Endometrial microvascular endothelial cells (primary cell): ENCODE data around the gene CRISP1. TPM values are rescaled to one million over a fixed set of nuclear protein-coding genes. Genes with fewer than 3 reads are reported as not detected.
"Not testable (repeated sequence)": the region's sequence is repeated elsewhere in the genome, so short reads cannot be mapped to it uniquely, and the experiment has no call there.

Source experiments
- in situ Hi-C: cut with HindIII; loops from 2 replicates; pipeline ENCODE4 v1.10.0; 2017; ENCODE audit warnings: low sequenced_read_pairs, low pct_unique_long_range_greater_than_20kb; ENCODE audit errors: inconsistent ontology term
- total RNA-seq: library from RNA; depleted of rRNA; stranded (reverse); fragments of >200 nt; gene quantifications from one replicate; pipeline ENCODE4 v1.2.3, GENCODE V29; 2015; ENCODE audit errors: inconsistent ontology term

Gene CRISP1, protein sequence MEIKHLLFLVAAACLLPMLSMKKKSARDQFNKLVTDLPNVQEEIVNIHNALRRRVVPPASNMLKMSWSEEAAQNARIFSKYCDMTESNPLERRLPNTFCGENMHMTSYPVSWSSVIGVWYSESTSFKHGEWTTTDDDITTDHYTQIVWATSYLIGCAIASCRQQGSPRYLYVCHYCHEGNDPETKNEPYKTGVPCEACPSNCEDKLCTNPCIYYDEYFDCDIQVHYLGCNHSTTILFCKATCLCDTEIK
- total RNA-seq: not detected

DNA sequence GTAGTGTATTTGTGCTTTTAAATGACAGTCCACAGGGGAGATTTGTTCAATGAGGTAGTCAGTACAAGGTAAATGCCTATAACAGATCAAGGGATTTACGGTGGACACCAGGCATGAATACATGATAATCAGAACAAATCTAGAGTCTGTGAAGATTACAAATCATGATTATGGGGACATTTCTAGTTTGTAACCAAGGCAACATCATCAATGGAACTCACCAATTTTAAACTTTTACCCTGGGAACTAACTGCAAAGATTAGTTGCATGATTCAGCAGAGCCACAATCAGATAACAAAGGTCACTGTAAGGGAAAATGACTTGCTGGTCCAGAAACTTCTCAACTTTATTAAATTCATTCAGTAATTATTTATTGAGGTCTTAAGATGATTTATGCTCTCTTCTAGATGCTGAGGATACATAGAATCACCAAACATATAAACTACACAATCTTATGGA lies at the start of gene CRISP1:
CRISP1 (minus strand) TSS at position 51 of the 459 bp plus-strand sequence. CDS start 9,135 bp downstream, outside the sequence.
- in situ Hi-C loops: no loop called here

GRCh38 chr6:49915035-49915434 lies 48.7 kb upstream of the CRISP1 start:
- in situ Hi-C loops: no loop called here

- in situ Hi-C loops: no loop called here
Measured at GRCh38 chr6:49913636-49914375, 47.5 kb upstream of the CRISP1 start.

DNA sequence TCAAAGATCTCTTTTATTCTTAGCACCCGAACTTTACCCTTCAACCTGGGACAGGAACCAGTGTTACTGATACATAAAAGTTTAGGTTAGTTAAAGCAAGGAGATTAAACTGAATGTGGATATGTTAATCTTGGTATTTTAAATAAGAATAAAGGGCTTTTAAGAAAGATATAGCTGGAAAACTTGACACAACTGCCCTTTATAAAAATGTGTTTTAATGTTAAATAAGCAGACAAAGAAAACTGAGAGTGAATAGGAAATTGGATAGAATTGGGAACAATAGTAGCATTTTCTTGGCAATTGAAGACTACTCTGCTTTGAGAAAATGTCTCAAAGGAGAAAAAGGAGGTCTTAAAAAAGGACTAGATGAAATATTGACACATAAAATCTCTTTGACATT lies 45.9 kb upstream of the CRISP1 start:
- in situ Hi-C loops: no loop called here

DNA sequence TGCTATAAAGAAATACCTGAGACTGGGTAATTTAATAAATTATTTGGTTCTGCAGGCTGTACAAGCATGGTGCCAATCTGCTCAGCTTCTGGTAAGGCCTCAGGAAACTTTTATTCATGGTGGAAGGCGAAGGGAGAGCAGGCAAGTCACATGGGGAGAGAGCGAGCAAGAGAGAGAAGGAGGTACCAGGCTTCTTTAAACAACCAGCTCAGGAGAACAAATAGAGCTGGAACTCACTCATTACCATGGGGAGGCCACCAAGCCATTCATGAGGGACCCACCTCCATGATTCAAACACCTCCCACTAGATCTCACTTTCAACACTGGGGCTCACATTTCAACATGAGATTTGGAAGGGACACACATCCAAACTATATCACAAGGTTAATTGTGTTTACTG lies 44.9 kb upstream of the CRISP1 start:
- in situ Hi-C loops: no loop called here

DNA sequence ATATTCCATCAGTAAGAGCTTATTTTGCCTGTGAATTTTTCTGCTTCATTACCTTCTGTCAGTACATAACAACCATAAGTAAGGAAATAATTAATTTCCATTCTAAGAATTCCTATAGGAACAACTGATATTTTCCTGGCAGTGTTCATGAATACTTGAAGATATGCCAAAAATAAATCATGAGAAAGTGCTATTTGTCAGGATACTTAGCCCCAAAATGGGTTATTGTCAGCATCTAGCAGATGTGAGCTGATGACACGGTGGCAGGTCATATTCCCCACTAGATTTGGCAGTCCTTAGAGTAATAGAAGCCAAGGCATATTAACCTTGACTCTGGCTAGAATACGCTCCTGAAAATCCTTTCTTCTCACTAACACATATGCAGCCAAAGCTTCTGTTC lies 43.2 kb upstream of the CRISP1 start:
- in situ Hi-C loops: no loop called here

DNA sequence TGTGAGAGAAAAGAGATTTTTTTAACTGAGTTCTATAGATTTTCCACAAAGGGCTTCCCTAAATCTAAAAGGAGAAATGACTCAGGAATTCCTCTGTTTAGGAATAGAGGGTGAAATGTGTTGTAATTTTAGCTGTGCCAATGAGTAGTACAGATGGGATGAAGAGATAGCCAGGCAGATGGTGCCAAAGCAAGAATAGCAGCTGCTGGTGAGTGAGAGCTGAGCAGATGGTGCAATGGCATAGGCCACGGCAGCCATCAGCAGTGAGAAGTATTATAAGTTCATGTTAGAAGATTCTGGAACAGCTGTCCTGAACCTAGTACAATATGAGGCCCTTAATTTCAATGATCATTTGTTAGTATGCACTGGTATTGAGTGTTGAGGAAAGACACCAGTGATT lies 40.2 kb upstream of the CRISP1 start:
- in situ Hi-C loops: no loop called here

DNA sequence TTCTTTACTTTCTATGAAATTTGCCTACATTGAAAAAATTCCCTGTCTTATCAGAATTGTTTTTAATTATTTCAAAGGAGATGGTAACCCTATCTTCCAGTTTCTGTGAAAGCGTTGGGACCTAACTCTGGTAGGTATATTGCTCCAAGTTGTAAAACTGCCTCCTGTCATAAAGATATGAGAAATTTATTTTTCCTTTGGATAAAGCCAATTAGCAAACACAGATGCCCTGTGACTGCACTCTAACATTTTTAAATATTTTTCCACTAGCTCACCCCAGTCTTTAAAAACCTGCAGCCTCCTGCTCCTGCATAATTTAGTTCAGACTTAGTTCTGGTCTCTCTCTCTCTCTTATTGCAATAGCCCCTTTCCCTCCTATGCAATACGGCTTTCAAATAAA lies 39.0 kb upstream of the CRISP1 start:
- in situ Hi-C loops: no loop called here

GRCh38 chr6:49902856-49903255 lies 36.5 kb upstream of the CRISP1 start:
- in situ Hi-C loops: no loop called here

DNA sequence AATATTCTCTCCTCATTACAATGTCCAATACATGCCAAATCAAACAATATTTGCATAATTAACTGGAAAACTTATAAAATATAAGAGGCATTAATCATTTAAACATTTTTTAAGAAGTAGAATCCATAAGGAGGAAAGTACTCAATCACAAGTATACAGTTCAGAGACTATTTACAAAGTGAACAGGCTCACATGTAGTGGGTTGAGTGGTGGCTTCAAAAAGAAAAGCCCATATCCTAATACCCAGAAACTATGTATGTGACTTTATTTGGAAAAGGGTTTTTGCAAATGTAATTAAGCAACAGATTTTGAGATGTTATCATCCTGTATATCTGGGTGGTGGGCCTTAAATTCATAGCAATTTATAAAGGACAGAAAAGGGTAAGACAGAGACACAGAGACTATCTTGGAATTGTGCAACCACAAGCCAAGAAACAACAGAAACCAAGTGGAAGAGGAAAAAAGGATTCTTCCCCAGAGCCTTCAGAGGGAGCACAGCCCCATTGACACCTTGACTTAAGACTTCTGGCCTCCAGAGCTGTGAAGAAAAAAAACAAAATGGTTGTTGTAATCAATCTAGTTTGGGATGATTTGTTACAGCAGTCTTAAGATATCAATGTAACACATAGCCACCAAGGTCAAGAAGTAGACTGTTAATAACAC lies 32.7 kb upstream of the CRISP1 start:
- in situ Hi-C loops: no loop called here

DNA sequence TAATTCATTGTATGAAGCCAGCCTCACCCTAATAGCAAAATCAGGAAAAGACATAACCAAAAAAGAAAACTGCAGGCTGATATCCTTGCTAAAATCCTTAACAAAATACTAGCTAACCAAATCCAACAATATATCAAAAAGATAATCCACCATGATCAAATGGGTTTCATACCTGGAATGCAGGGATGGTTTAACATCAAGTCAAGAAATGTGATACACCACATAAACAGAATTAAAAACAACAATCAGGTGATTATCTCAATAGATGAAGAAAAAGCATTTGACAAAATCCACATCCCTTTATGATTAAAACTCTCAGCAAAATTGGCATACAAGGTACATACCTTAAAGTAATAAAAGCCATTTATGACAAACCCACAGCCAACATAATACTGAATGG lies 29.2 kb upstream of the CRISP1 start:
- in situ Hi-C loops: not testable (repeated sequence)

DNA sequence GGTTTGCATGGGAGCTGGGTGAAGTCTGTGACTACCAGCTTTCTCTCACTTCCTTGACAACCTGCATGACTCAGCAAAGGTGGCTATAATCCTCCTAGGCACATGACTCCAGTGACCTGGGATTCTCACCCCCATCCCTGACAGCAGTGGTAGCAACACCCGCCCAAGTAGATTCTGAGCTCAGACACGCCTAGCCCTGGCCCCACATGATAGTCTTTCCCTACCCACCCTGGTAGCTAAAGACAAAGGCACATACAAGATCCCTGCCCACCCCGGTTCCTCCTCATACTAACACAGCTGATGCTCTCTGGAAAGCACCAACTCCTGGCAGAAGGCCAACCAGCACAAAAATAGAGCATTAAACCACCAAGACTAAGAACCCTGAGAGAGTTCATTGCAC lies 25.9 kb upstream of the CRISP1 start:
- in situ Hi-C loops: no loop called here

DNA sequence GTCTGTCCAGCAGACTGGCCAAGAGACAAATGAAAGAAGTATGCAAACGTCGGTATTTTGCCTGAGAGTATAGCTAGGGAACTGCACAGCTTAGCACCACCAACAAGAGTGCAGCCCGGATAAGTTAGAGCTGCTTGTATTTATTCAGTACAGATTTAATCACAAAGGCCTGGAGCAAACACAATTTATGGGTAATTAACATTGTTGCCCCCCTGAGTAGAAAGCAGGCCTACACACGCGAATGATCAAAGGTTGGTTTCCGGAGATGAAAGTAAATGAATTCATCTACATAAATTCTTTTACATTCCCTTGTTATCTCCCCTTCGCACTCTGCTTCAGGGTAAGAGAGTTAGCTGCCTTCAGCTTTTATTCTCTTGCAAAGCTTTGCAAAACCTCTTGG lies 24.7 kb upstream of the CRISP1 start:
- in situ Hi-C loops: no loop called here

- in situ Hi-C loops: no loop called here
Measured at GRCh38 chr6:49888742-49889431, 22.6 kb upstream of the CRISP1 start.

DNA sequence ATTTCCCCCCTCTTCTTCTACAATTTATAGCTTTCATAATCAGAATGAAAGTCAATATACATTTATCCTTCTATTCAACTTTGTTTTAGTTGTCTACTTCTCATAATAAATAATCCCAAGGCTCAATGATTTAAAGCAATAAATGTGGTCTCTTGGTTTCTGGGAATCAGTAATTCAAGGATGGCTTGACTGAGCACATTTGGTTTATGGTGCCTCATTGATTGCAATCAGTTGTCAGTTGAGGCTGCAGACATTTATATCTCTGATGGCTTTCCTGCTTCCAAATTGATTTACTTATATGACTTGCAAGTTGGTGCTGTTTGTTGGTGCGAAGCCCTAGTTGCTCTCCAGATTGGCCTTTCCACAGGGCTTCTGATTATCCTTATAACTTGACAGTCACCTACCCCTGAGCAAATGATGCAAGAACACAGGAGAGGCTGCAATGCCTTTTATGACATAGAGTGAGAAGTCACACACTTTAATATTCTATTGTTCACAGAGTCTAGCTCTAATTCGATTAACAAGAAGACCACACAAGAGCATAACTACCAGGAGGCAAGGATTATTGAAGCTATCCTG lies 2.7 kb upstream of the CRISP1 start:
- in situ Hi-C loops: no loop called here

DNA sequence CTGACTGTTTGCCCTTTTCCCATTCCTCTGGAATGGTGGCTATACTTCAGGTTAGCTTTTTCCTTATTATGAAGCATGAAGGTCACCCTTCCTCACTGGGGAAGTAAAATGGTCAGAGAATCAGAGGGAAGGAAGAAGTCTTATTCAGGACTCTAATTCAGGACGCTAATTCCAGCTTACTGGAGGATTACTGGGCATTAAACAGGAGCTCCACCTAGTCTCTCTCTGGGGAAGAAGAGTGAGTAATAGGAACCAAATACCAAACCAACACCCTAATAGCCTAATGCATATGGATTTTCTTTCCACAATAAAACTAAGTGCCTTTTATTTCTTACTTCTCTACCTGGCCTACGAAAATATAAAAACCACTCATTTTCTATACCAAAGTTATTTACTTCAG lies 10.1 kb downstream of the CRISP1 start:
- in situ Hi-C loops: no loop called here

DNA sequence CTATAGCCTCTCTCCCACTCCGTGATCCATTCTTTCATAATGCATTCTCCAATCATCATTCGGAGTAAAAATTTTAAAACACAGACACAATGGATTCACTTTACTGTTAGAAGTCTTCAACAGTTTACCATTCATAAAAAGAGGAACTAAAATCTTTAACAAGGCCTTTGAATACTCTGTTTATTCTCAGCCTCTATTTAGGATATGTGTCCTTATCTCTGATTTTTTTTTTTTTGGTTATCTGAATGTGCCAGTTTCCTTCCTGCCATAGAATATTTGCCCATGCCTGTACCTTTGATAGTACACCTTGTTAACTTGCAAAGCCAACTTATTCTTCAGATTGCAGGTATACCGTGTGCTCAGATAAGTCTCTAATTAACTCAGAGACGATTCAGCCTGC lies 11.1 kb downstream of the CRISP1 start:
- in situ Hi-C loops: no loop called here

- in situ Hi-C loops: no loop called here
Measured at GRCh38 chr6:49852975-49853374, 13.4 kb downstream of the CRISP1 start.
